Esophagus muscularis mucosa (tissue), 4 donors: ENCODE results near the gene RBM15. TPM values are rescaled to one million over a fixed set of nuclear protein-coding genes. Genes with fewer than 3 reads are reported as not detected.

Experiments used
- DNase-seq: peaks from one replicate; pipeline ENCODE4 v3.0.0-alpha.2; 2017; ENCODE audit errors: extremely low spot score
- H3K27ac ChIP-seq, 4 donors: fragments of 200-600 bp; sonication (generic); replicated peaks in 1 of 4; 1 replicate in 3 of 4; 2 replicates in 1 of 4; pipeline ENCODE4 v1.5.1; 2016 to 2019; ENCODE audit warnings: mild to moderate bottlenecking in 1 of 4
- H3K27me3 ChIP-seq, 4 donors: fragments of 200-600 bp; sonication (generic); one replicate each; pipeline versions ENCODE4 v1.5.1 to v1.6.0; 2016 to 2019
- H3K36me3 ChIP-seq, 4 donors: fragments of 200-600 bp; sonication (generic); one replicate each; pipeline ENCODE4 v1.5.1; 2016 to 2019
- H3K4me1 ChIP-seq, 4 donors: fragments of 200-600 bp; sonication (generic); one replicate each; pipeline ENCODE4 v1.5.1; 2016 to 2019
- H3K4me3 ChIP-seq, 4 donors: fragments of 200-600 bp; sonication (generic); 1 replicate in 2 of 4; 2 replicates in 2 of 4; pipeline ENCODE4 v1.5.1; 2016 to 2019; ENCODE audit warnings: mild to moderate bottlenecking in 4 of 4, moderate library complexity in 1 of 4
- H3K9me3 ChIP-seq, 4 donors: fragments of 200-600 bp; sonication (generic); 1 replicate in 3 of 4; 2 replicates in 1 of 4; pipeline ENCODE4 v1.5.1; 2016 to 2019
- EP300 ChIP-seq: sonication (generic); formaldehyde crosslinking; IDR thresholded peaks from one replicate; pipeline ENCODE4 v1.6.1; 2017; ENCODE audit warnings: antibody characterized with exemption
- POLR2A ChIP-seq: fragments of 450-650 bp; IDR thresholded peaks from one replicate; pipeline ENCODE4 v1.6.1; 2017; ENCODE audit warnings: antibody characterized with exemption, moderate library complexity, mild to moderate bottlenecking, low read depth
- POLR2AphosphoS5 ChIP-seq, 2 donors: sonication (generic); formaldehyde crosslinking; IDR thresholded peaks; one replicate each; pipeline ENCODE4 v1.6.1; 2017; ENCODE audit warnings: antibody characterized with exemption in 2 of 2
- whole genome bisulfite sequencing: methylation state at CpG from one replicate; pipeline ENCODE4 v1.1.5; 2018; 5-methylcytosine and 5-hydroxymethylcytosine counted together
- intact Hi-C: fragments of 100-400 bp; cut with DNase I; formaldehyde crosslinking; loops from one replicate; pipeline ENCODE4 v1.15.1; 2023
- total RNA-seq, 4 donors: library from RNA; depleted of rRNA; stranded (reverse); fragments of >200 nt; gene quantifications; one replicate each; pipeline versions ENCODE4 v1.1.0 to v1.2.1, GENCODE V29; 2016
- TF ChIP-seq, protein P1 (sequence below), 3 experiments: fragments of 200-600 bp in 2 of 3; fragments of 450-650 bp in 1 of 3; sonication (generic) in 2 of 3; IDR thresholded peaks; one replicate each; pipeline ENCODE4 v1.5.1; 2017 to 2019; ENCODE audit warnings: antibody characterized with exemption in 3 of 3, mild to moderate bottlenecking in 2 of 3, moderate library complexity in 1 of 3

Gene RBM15
- total RNA-seq, 4 donors from 2014 or later = 20.6 to 26.6 (median 24.2) TPM

DNA sequence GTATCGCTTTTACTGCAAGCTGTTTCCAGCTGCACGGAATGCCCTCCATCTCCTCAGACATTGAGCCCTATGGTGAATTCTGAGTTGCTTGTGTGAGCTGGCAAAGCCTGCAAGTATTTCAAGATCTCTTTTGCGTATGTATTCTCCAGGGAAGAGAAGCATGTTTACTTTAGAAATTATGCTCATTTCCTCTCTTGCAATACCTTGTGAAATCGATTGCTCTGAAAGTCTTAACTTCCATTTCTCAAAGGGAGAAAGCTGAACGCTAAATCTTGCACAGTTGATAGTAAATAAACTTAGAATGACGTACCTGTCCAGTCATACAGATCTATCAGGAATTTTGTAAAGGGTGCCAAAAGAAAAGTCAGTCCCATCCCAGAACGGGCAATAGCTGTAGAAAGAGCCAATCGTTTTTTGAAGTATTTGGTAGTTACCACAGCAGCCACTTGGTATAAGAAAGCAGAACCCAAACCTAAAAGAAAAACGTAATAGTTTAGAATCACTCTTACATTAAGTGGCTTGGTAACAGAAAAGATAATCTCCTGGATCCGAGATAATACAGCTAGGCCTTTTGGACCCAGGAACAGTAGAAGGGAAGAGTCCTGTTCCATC lies 41.6 kb downstream of the RBM15 start:
- H3K36me3 ChIP-seq = peaks cover 0 to 53% (median 27%) of the 10 kb centered on the region in 4 donors
- TF ChIP-seq POLR2AphosphoS5 (IDR thresholded peaks at IDR 0.05) (no peak), EP300 (no peak), POLR2A (no peak)
- TF ChIP-seq, protein P1, sequence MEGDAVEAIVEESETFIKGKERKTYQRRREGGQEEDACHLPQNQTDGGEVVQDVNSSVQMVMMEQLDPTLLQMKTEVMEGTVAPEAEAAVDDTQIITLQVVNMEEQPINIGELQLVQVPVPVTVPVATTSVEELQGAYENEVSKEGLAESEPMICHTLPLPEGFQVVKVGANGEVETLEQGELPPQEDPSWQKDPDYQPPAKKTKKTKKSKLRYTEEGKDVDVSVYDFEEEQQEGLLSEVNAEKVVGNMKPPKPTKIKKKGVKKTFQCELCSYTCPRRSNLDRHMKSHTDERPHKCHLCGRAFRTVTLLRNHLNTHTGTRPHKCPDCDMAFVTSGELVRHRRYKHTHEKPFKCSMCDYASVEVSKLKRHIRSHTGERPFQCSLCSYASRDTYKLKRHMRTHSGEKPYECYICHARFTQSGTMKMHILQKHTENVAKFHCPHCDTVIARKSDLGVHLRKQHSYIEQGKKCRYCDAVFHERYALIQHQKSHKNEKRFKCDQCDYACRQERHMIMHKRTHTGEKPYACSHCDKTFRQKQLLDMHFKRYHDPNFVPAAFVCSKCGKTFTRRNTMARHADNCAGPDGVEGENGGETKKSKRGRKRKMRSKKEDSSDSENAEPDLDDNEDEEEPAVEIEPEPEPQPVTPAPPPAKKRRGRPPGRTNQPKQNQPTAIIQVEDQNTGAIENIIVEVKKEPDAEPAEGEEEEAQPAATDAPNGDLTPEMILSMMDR (IDR thresholded peaks at IDR 0.05) = no peak
- H3K27ac ChIP-seq = no peak overlapping the region
- no peaks in the 10 kb centered on the region for H3K9me3 ChIP-seq
- intact Hi-C loops = no loop called here
- WGBS = 78% methylated on average over 10 of the region's 10 CpGs
- peaks cover 3 to 8% (median 5%) of the 10 kb centered on the region in 4 donors for H3K4me1 ChIP-seq
- H3K4me3 ChIP-seq = no peak overlapping the region
- DNase-seq = no peak
- no peaks in the 10 kb centered on the region for H3K27me3 ChIP-seq

DNA sequence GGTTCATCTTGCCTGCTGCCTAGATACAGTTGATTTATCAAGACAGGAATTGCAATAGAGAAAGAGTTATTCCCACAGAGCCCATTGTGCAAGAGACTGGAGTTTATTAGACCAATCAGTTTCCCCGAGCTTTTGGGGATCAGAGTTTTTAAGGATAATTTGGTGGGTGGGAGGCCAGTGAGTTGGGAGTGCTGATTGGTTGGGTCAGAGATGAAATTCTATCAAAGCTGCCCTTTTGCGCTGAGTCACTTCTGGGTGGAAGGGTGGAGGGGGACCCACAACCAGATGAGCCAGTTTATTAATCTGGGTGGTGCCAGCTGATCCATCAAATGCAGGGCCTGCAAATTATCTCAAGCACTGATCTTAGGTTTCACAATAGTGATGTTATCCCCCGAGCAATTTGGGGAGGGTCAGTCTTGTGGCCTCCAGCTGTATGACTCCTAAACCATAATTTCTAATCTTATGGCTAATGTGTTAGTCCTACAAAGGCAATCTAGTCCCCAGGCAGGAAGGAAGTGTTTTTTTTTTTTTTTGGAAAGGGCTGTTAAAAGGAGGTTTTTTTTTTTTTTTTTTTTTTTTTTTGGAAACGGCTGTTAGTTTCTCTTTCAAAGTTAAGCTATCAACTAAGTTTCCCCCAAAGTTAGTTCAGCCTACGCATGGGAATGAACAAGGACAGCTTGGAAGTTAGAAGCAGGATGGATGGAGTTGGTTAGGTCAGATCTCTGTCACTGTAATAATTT lies 44.2 kb downstream of the RBM15 start:
- Histone ChIP-seq H3K27me3 (no peaks in the 10 kb centered on the region), H3K4me1 (peaks cover 3 to 8% (median 6%) of the 10 kb centered on the region in 4 donors), H3K4me3 (no peak overlapping the region), H3K9me3 (no peaks in the 10 kb centered on the region), H3K27ac (peak overlapping the region in 2 of 4 donors; percentile 25 to 32), H3K36me3 (peaks cover 0 to 43% (median 6%) of the 10 kb centered on the region in 4 donors)
- DNase-seq = no peak
- intact Hi-C loops = no loop called here
- TF ChIP-seq EP300 = no peak
- TF ChIP-seq, protein P1 (IDR thresholded peaks at IDR 0.05) = no peak
- TF ChIP-seq POLR2AphosphoS5 (IDR thresholded peaks at IDR 0.05) = no peak
- no peak for TF ChIP-seq POLR2A
- WGBS = 64% methylated on average over 5 of the region's 5 CpGs

DNA sequence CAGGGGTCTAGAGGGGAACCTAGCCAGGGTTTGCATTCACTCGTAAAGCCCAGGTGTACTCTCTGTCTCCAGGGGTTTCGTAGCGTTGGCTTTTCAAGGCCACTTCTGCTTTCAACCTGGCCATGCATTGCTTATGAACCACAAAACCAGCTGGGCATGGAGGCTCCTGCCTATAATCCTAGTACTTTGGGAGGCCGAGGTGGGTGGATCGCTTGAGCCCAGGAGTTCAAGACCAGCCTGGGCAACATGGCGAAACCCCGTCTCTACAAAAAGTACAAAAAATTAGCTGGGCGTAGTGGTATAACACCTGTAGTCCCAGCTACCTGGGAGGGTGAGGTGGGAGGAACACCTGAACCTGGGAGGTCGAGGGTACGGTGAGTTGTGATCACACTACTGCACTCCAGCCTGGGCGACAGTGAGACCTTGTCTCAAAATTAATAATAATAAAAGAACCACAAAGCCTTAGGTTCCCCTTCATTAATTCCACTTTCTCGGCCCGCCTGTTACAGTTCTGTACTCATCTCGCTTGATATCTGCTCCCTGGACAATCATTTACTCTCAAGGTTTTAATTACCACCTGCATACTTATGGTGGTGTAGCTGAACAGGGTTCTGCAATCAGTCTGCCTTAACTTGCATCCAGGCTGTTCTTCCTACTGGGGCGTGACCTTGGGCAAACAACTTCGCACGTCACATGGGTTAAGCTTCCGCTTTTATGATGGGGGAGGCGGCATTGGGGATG lies 45.6 kb downstream of the RBM15 start:
- H3K36me3 ChIP-seq = peaks cover 0 to 35% (median 1%) of the 10 kb centered on the region in 4 donors
- H3K27me3 ChIP-seq = no peaks in the 10 kb centered on the region
- no peaks in the 10 kb centered on the region for H3K9me3 ChIP-seq
- no peak overlapping the region for H3K27ac ChIP-seq
- 93% methylated on average over 19 of the region's 19 CpGs for WGBS
- H3K4me1 ChIP-seq = peaks cover 3 to 16% (median 10%) of the 10 kb centered on the region in 4 donors
- TF ChIP-seq EP300 (no peak), POLR2A (no peak), POLR2AphosphoS5 (IDR thresholded peaks at IDR 0.05) (no peak)
- TF ChIP-seq, protein P1 (IDR thresholded peaks at IDR 0.05) = no peak
- DNase-seq = no peak
- intact Hi-C loops = no loop called here
- H3K4me3 ChIP-seq = no peak overlapping the region

DNA sequence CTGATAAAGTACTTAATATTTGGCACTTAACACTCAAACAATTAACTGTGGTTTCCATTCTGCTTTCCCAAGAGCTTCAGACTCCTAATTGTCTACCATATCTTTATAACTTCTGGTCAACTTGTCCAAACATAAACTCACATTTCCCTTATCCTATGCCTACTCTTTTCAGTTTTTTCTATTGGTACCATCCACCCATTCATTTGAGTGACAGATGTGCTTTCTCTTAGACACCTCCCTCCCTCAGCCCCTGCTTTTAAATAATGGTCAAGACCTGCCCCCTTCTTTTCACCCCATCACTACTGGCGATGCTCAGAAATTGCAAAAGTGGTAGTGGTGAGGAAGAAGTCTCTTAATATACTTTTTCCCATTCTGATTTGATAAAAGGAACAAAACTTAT lies 46.2 kb downstream of the RBM15 start:
- no peak for TF ChIP-seq POLR2AphosphoS5 (IDR thresholded peaks at IDR 0.05)
- no peak for TF ChIP-seq POLR2A
- no peak for TF ChIP-seq EP300
- TF ChIP-seq, protein P1 (IDR thresholded peaks at IDR 0.05) = no peak
- no peak for DNase-seq
- Histone ChIP-seq H3K36me3 (peaks cover 0 to 31% (median 1%) of the 10 kb centered on the region in 4 donors), H3K27me3 (no peaks in the 10 kb centered on the region), H3K27ac (no peak overlapping the region), H3K4me3 (no peak overlapping the region), H3K9me3 (no peaks in the 10 kb centered on the region), H3K4me1 (peaks cover 3 to 19% (median 12%) of the 10 kb centered on the region in 4 donors)
- 97% methylated on average over 1 of the region's 1 CpG for WGBS
- intact Hi-C loops = no loop called here
